NCI-H2107 (cell line): ENCODE results near the gene G6PC2.
"Not testable (repeated sequence)": the region's sequence is repeated elsewhere in the genome, so short reads cannot be mapped to it uniquely, and the experiment has no call there.

ENCODE experiments used
- DNase-seq: peaks from one replicate; lab custom pipeline; 2025; lab: John Stamatoyannopoulos, UW

The G6PC2 gene

GRCh38 chr2:168907940-168908662, 7.0 kb downstream of the G6PC2 start:
- DNase-seq: no peak

- no peak for DNase-seq
Measured at GRCh38 chr2:168910330-168910729, 9.2 kb downstream of the G6PC2 start.

- DNase-seq: no peak
Measured at GRCh38 chr2:168912466-168912865, 11.4 kb downstream of the G6PC2 start.

- no peak for DNase-seq
Measured at GRCh38 chr2:168912901-168913369, 11.8 kb downstream of the G6PC2 start.

GRCh38 chr2:168913495-168913894, 12.4 kb downstream of the G6PC2 start:
- no peak for DNase-seq

GRCh38 chr2:168915441-168916330, 14.6 kb downstream of the G6PC2 start:
- DNase-seq: no peak

GRCh38 chr2:168916331-168916675, 15.2 kb downstream of the G6PC2 start:
- no peak for DNase-seq

GRCh38 chr2:168920504-168921157, 19.5 kb downstream of the G6PC2 start:
- peak; percentile 12 for DNase-seq

GRCh38 chr2:168926621-168927386, 25.7 kb downstream of the G6PC2 start:
- DNase-seq: no peak

- no peak for DNase-seq
Measured at GRCh38 chr2:168928113-168928831, 27.2 kb downstream of the G6PC2 start.

GRCh38 chr2:168929031-168929430, 27.9 kb downstream of the G6PC2 start:
- DNase-seq: no peak

- no peak for DNase-seq
Measured at GRCh38 chr2:168930242-168930641, 29.2 kb downstream of the G6PC2 start.

- not testable (repeated sequence) for DNase-seq
Measured at GRCh38 chr2:168932174-168932573, 31.1 kb downstream of the G6PC2 start.

GRCh38 chr2:168934826-168935225, 33.7 kb downstream of the G6PC2 start:
- DNase-seq: no peak

- no peak for DNase-seq
Measured at GRCh38 chr2:168935810-168936581, 34.9 kb downstream of the G6PC2 start.

- DNase-seq: no peak
Measured at GRCh38 chr2:168939061-168939460, 38.0 kb downstream of the G6PC2 start.

GRCh38 chr2:168939918-168940317, 38.8 kb downstream of the G6PC2 start:
- DNase-seq: no peak

- no peak for DNase-seq
Measured at GRCh38 chr2:168941297-168941696, 40.2 kb downstream of the G6PC2 start.

- no peak for DNase-seq
Measured at GRCh38 chr2:168944065-168944464, 43.0 kb downstream of the G6PC2 start.

- no peak for DNase-seq
Measured at GRCh38 chr2:168945508-168945907, 44.4 kb downstream of the G6PC2 start.
